K562 (cell line): ENCODE data around the gene PARPBP. TPM values are rescaled to one million over a fixed set of nuclear protein-coding genes. Genes with fewer than 3 reads are reported as not detected.

Source experiments
- ATAC-seq: fragments of 200-7000 bp; cut with Tn5 transposase; 3 replicates; pipeline ENCODE4 v1.9.1; 2020; ENCODE audit warnings: moderate library complexity
- BruUV-seq: library from RNA; stranded (reverse); fragments of 400-500 nt; replicated peaks from 2 replicates; lab custom pipeline; 2021; lab: Mats Ljungman, UMichigan
- CTCF ChIA-PET: fragments of 300-600 bp; formaldehyde crosslinking; extraction: SDS; loops from one replicate; lab custom pipeline; 2021; ENCODE audit warnings: low intra/inter-chr PET ratio; lab: Yijun Ruan, JAX
- POLR2A ChIA-PET: fragments of 300-600, 350-650 bp; sonication (Branson Sonifier 250); formaldehyde crosslinking; extraction: SDS; loops from one replicate; lab custom pipeline; 2021; ENCODE audit warnings: antibody characterized with exemption, inconsistent platforms; lab: Yijun Ruan, JAX
- DNase-seq, 4 experiments: peaks; one replicate each; pipeline versions ENCODE4 v3.0.0 to v3.0.0-alpha.2; 2011 to 2018; ENCODE audit warnings: low spot score in 3 of 4, mixed read lengths in 3 of 4; ENCODE audit errors: extremely low read depth in 1 of 4
- FAIRE-seq: peaks from 2 replicates; lab custom pipeline; 2011; peaks lifted over from hg19 to GRCh38; lab: Jason Lieb, UNC
- H2AFZ ChIP-seq: 2 replicates; pipeline ENCODE4 v1.6.0; 2011; ENCODE audit warnings: low read depth, low read length, control low read depth, inconsistent platforms
- H3K27ac ChIP-seq: fragments of 200-600 bp; 3 replicates; pipeline ENCODE4 v1.8.0; 2011; ENCODE audit warnings: low read depth, mild to moderate bottlenecking, control low read depth, inconsistent platforms, low read length, moderate library complexity, mixed read lengths; ENCODE audit errors: extremely low read depth
- H3K27me3 ChIP-seq, 2 experiments: fragments of 300-600 bp in 1 of 2; 2 replicates in 1 of 2; 3 replicates in 1 of 2; pipeline versions ENCODE4 v1.6.0 to v1.8.0; 2011; ENCODE audit warnings: inconsistent platforms in 2 of 2, low read length in 2 of 2, mild to moderate bottlenecking in 1 of 2, mixed read lengths in 1 of 2, moderate library complexity in 1 of 2; ENCODE audit not compliant: control insufficient read depth in 2 of 2, insufficient read depth in 2 of 2
- H3K36me3 ChIP-seq: fragments of 300-600 bp; 3 replicates; pipeline ENCODE4 v1.8.0; 2011; ENCODE audit warnings: mild to moderate bottlenecking, low read length, inconsistent platforms; ENCODE audit not compliant: control insufficient read depth, insufficient read depth
- H3K4me1 ChIP-seq, 2 experiments: fragments of 200-600 bp in 1 of 2; replicated peaks in 1 of 2; 2 replicates in 1 of 2; 3 replicates in 1 of 2; pipeline versions ENCODE4 v1.5.1 to v1.8.0; 2011; ENCODE audit warnings: inconsistent platforms in 2 of 2, low read length in 2 of 2, mild to moderate bottlenecking in 1 of 2, mixed read lengths in 1 of 2, moderate library complexity in 1 of 2; ENCODE audit not compliant: control insufficient read depth in 2 of 2, insufficient read depth in 2 of 2
- H3K4me2 ChIP-seq: 2 replicates; pipeline ENCODE4 v1.6.1; 2011; ENCODE audit warnings: low read length, control low read depth, inconsistent platforms, mixed read lengths; ENCODE audit not compliant: insufficient read depth
- H3K4me3 ChIP-seq: fragments of 200-600 bp; sonication (generic), shearing (Covaris generic); 2 replicates; pipeline ENCODE4 v1.5.1; 2016; ENCODE audit warnings: control low read depth, inconsistent platforms
- H3K79me2 ChIP-seq: fragments of 200-600 bp; 3 replicates; pipeline ENCODE4 v1.8.0; 2011; ENCODE audit warnings: low read length, inconsistent platforms; ENCODE audit not compliant: control insufficient read depth, insufficient read depth
- H3K9ac ChIP-seq, 2 experiments: 2 replicates each; pipeline versions ENCODE4 v1.6.0 to v1.6.1; 2011; ENCODE audit warnings: low read depth in 2 of 2, low read length in 2 of 2, control low read depth in 1 of 2, inconsistent platforms in 1 of 2, mild to moderate bottlenecking in 1 of 2, mixed read lengths in 1 of 2; ENCODE audit not compliant: insufficient read depth in 1 of 2
- H3K9me1 ChIP-seq: one replicate; pipeline ENCODE4 v1.6.0; 2011; ENCODE audit warnings: inconsistent platforms, mild to moderate bottlenecking, low read length, moderate library complexity; ENCODE audit not compliant: control insufficient read depth, insufficient read depth
- H3K9me3 ChIP-seq: replicated peaks from 2 replicates; pipeline ENCODE4 v1.5.1; 2011; ENCODE audit warnings: low read depth, low read length, inconsistent platforms; ENCODE audit not compliant: control insufficient read depth, insufficient read depth
- H4K20me1 ChIP-seq: replicated peaks from 2 replicates; pipeline ENCODE4 v1.6.1; 2011; ENCODE audit warnings: low read length, inconsistent platforms, mixed read lengths; ENCODE audit not compliant: control insufficient read depth, insufficient read depth
- CXXC5 ChIP-seq: fragments of 250-450 bp; sonication (Bioruptor Pico); IDR thresholded peaks from 2 replicates; pipeline ENCODE4 v1.8.0; 2022; ENCODE audit warnings: inconsistent platforms, mild to moderate bottlenecking, moderate library complexity
- FIP1L1 ChIP-seq: fragments of 200-400 bp; formaldehyde crosslinking; IDR thresholded peaks from 2 replicates; pipeline ENCODE4 v1.6.1; 2018; ENCODE audit warnings: mild to moderate bottlenecking, low read depth, low read length; ENCODE audit not compliant: poor library complexity, severe bottlenecking
- HIVEP1 ChIP-seq: fragments of 250-450 bp; sonication (Bioruptor Pico); IDR thresholded peaks from 2 replicates; pipeline ENCODE4 v1.4.0; 2020; ENCODE audit warnings: mild to moderate bottlenecking
- KDM5B ChIP-seq: fragments of 200-600 bp; sonication (generic); IDR thresholded peaks from 2 replicates; pipeline ENCODE4 v1.6.1; 2012; ENCODE audit warnings: low read depth, mild to moderate bottlenecking, moderate library complexity, low read length, control low read depth, inconsistent platforms; ENCODE audit not compliant: insufficient replicate concordance
- MCM3 ChIP-seq: fragments of 450-650 bp; IDR thresholded peaks from 2 replicates; pipeline ENCODE4 v1.6.1; 2016
- SREBF2 ChIP-seq: sonication (generic); formaldehyde crosslinking; IDR thresholded peaks from 2 replicates; pipeline ENCODE4 v1.4.0; 2020; ENCODE audit warnings: mild to moderate bottlenecking, missing genetic modification reagents
- TGIF2 ChIP-seq: sonication (generic); formaldehyde crosslinking; IDR thresholded peaks from 2 replicates; pipeline ENCODE4 v1.8.1; 2022; ENCODE audit warnings: mild to moderate bottlenecking, missing genetic modification reagents, moderate library complexity
- ZNF121 ChIP-seq: sonication (generic); formaldehyde crosslinking; conservative IDR thresholded peaks from 2 replicates; pipeline ENCODE4 v1.8.0; 2022; ENCODE audit warnings: missing genetic modification reagents
- ZNF431 ChIP-seq: sonication (generic); formaldehyde crosslinking; IDR thresholded peaks from 2 replicates; pipeline ENCODE4 v1.8.0; 2022; ENCODE audit warnings: mild to moderate bottlenecking, missing genetic modification reagents
- ZNF695 ChIP-seq: fragments of 450-650 bp; formaldehyde crosslinking; IDR thresholded peaks from 2 replicates; pipeline ENCODE4 v1.4.0; 2020; ENCODE audit warnings: mild to moderate bottlenecking, moderate library complexity
- WGBS: fragments of 100-300 bp; shearing (Covaris generic); methylation state at CpG from one replicate; pipeline ENCODE4 v1.1.6; 2016; ENCODE audit warnings: low coverage, mixed read lengths; ENCODE audit not compliant: insufficient coverage; ENCODE audit errors: missing lambda C conversion rate; 5-methylcytosine and 5-hydroxymethylcytosine counted together
- in situ Hi-C: fragments of 300-500 bp; cut with MboI; formaldehyde crosslinking; loops from 4 replicates; pipeline ENCODE4 v1.15.0; 2018; ENCODE audit warnings: inconsistent platforms, mixed read lengths
- intact Hi-C: fragments of 100-400 bp; cut with micrococcal nuclease; formaldehyde crosslinking; loops from 2 replicates; pipeline ENCODE4 v1.14.2; 2022
- polyA plus RNA-seq, 8 experiments: library from polyadenylated mRNA; depleted of rRNA in 4 of 8; stranded (reverse) in 5 of 8; unstranded in 3 of 8; fragments of >200 nt; fragmentation: Nextera tagmentation in 2 of 8; fragmentation: Illumina TruSeq in 1 of 8; extraction: Ambion mirVana in 2 of 8; extraction: Trizol in 1 of 8; gene quantifications; 2 replicates each; pipeline versions ENCODE4 v1.2.1 to v1.2.3, GENCODE V29; 2011 to 2014; ENCODE audit warnings: inconsistent platforms in 1 of 8, missing spikeins in 1 of 8
- total RNA-seq, 7 experiments: library from RNA; depleted of rRNA in 6 of 7; stranded (reverse); fragments of >200 nt in 6 of 7; fragmentation: Illumina TruSeq in 2 of 7; extraction: Trizol in 2 of 7; gene quantifications; 2 replicates each; pipeline versions ENCODE4 v1.2.1 to v1.2.3, GENCODE V29; 2011 to 2021; ENCODE audit warnings: low replicate concordance in 1 of 7
- TF ChIP-seq, protein P1 (sequence below): fragments of 250-450 bp; sonication (Bioruptor Pico); IDR thresholded peaks from 2 replicates; pipeline ENCODE4 v1.8.0; 2021; ENCODE audit warnings: borderline replicate concordance, mild to moderate bottlenecking, moderate library complexity; ENCODE audit not compliant: poor library complexity, severe bottlenecking
- TF ChIP-seq, protein P2 (sequence below): fragments of 250-450 bp; sonication (Bioruptor Pico); IDR thresholded peaks from 2 replicates; pipeline ENCODE4 v1.5.0; 2021; ENCODE audit warnings: mild to moderate bottlenecking, moderate library complexity

Gene PARPBP
- total and polyA plus RNA-seq, 9 of the 15 experiments (the other 6 are each of a cell fraction or from before 2014, with no cell fraction given) = 26.1 to 62.5 (median 49.0) TPM

DNA sequence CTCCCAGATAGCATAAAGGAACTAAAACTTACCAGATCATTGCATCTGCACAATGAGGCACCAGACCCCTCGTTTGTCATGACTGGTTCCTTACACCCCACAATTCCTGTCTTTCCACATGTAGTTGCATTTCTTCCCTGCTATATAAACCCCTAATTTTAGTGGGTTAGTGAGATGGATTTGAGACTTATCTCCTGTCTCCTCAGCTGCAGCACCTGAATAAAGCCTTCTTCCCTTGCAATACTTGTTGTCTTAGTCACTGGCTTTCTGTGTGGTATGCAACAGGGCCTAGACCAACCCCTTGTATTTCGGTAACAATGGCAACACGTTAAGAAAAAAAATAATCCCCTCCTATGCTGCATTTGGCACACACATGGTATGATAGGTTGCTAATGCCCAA, 13.1 kb upstream of the PARPBP start (continued):
- TF ChIP-seq HIVEP1 (CRISPR knock-in tag) = no peak
- no peak for TF ChIP-seq MCM3
- TF ChIP-seq TGIF2 (CRISPR knock-in tag) = no peak
- TF ChIP-seq, protein P1, sequence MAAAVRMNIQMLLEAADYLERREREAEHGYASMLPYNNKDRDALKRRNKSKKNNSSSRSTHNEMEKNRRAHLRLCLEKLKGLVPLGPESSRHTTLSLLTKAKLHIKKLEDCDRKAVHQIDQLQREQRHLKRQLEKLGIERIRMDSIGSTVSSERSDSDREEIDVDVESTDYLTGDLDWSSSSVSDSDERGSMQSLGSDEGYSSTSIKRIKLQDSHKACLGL (CRISPR knock-in tag) = no peak

DNA sequence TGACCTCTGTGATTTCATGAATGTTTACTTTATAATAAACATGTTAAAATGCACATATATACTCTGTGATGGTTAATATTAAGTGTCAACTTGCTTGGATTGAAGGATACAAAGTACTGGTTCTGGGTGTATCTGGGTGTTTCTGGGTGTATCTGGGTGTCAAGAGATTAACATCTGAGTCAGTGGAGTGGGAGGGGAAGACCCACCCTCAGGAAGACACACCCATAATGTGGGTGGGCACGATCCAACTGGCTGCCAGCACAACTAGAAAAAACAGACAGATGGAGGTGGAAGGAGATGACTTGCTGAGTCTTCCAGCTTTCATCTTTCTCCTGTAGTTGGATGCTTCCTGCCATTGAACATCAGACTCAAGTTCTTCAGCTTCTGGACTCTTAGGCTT, 12.0 kb upstream of the PARPBP start:
- Histone ChIP-seq H3K36me3 (peaks cover 92% of the 10 kb centered on the region), H3K27ac (no peak overlapping the region), H3K4me3 (no peak overlapping the region), H2AFZ (no peak overlapping the region), H3K4me2 (no peak overlapping the region), H3K9ac (no peak overlapping the region), H3K27me3 (no peaks in the 10 kb centered on the region), H3K9me3 (peaks cover 10% of the 10 kb centered on the region), H3K9me1 (no peaks in the 10 kb centered on the region), H3K4me1 (no peaks in the 10 kb centered on the region), H3K79me2 (no peaks in the 10 kb centered on the region), H4K20me1 (no peaks in the 10 kb centered on the region)
- DNase-seq (no peak), FAIRE-seq (no peak), ATAC-seq (no peak)
- POLR2A ChIA-PET = no interaction called here
- intact Hi-C loops = no loop called here
- no TSS peak for BruUV-seq
- in situ Hi-C loops = no loop called here
- CTCF ChIA-PET = no interaction called here
- 94% methylated on average over 1 of the region's 1 CpG for WGBS
- TF ChIP-seq ZNF431 (CRISPR knock-in tag) = no peak
- TF ChIP-seq, protein P2, sequence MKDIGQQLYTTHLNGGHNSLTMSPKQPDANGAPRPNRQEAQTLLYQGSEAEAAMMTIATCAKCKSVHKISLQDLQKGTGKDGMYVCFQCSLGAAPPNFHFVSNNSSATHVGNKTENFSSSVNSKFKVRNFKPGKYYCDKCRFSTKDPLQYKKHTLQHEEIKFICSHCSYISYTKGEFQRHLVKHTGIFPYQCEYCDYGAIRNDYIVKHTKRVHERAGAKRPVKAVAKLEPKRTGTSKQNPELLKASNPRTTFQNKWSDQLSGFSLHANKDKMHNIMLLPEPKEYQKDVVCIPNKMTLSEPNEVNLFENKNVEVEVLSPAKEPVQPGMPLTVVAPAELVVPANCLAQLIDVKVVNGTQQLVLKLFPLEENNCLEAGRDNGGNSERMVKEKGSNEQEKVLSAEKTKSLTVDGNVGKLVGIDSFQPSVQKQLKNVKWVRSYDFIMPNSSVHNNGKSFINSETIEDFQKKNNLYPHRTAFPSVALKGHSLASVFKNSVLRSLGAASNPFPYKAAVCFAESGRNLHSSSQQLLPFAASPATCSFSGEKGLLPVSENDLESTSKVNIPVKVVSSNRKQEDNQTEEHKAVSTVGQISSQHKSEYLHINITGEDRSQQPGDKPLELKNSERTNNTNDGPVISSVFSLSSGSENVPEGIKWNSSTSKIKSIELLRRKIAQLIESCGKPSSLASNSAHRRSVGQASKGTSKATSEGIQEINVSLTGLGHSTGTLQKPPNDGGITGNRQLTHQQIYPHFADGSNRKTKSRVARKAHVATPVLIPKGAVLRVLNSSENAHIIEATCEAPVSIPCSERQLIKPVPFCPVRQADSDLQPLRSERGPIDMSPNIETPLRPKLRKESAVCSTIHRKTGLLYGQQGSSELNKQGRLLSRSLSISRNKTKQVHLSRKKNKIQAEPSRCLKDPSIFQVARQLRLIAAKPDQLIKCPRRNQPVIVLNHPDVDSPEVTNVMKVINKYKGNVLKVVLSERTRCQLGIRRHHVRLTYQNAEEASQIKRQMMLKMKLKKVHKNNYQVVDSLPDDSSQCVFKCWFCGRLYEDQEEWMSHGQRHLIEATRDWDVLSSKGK (CRISPR knock-in tag) = no peak
- TF ChIP-seq ZNF121 (CRISPR knock-in tag) = no peak
- TF ChIP-seq ZNF695 (CRISPR knock-in tag) = no peak
- no peak for TF ChIP-seq CXXC5
- no peak for TF ChIP-seq FIP1L1
- no peak for TF ChIP-seq KDM5B
- no peak for TF ChIP-seq SREBF2
